CD4-positive, alpha-beta T cell treated with Interleukin-15 for 4 hours (primary cell): ENCODE measurements around the gene ZIC3.
"Not testable (repeated sequence)": the region's sequence is repeated elsewhere in the genome, so short reads cannot be mapped to it uniquely, and the experiment has no call there.

Experiments used
- DNase-seq: peaks from one replicate; pipeline ENCODE4 v3.0.0-alpha.2; 2020; ENCODE audit warnings: low spot score

Gene ZIC3

DNA sequence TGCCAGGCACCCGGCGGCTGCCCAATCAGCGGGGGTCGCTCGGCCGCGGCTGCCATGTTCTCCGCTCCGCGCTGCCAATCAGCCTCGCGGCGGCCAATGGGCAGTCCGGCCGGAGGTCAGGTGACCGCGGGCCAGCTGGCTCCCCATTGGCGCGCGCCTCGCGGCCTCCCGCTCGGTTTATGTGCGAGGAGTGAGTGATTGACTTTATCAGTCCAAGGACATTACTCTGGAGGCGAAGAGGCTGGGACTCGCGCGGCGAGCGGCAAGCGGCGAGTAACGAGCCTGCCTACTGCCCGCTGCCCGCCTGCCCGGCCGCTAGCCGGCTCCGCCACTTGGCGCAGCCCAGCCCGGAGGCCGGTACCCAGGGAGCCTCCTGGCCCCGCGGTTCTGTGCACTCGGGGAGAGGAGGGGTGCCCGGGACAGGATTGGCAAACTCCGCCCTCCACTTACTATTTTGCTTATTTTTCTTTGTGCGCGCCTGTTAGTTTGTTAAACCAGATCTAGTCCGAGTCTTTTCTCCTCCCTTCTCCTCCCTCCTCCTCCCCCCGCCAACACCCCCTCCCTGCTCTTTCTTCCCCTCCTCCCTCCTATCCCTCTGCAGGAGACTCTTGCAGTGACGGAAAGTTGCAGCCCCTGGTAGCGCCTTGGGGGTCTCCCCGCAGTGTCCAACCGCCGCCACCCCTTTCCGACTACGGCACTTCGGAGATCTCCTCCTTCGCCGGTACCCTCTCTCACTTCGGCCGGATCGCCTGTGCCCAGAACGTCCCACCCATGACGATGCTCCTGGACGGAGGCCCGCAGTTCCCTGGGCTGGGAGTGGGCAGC is at the start of gene ZIC3:
Gene ZIC3, plus strand, starts transcription at position 207 of the 825 bp plus-strand sequence. Its CDS starts 565 bp downstream, at position 772.
- DNase-seq, result no peak

- DNase-seq, result no peak
These were observed 46.5 kb upstream of the ZIC3 start for GRCh38 chrX:137519459-137519858.

DNA sequence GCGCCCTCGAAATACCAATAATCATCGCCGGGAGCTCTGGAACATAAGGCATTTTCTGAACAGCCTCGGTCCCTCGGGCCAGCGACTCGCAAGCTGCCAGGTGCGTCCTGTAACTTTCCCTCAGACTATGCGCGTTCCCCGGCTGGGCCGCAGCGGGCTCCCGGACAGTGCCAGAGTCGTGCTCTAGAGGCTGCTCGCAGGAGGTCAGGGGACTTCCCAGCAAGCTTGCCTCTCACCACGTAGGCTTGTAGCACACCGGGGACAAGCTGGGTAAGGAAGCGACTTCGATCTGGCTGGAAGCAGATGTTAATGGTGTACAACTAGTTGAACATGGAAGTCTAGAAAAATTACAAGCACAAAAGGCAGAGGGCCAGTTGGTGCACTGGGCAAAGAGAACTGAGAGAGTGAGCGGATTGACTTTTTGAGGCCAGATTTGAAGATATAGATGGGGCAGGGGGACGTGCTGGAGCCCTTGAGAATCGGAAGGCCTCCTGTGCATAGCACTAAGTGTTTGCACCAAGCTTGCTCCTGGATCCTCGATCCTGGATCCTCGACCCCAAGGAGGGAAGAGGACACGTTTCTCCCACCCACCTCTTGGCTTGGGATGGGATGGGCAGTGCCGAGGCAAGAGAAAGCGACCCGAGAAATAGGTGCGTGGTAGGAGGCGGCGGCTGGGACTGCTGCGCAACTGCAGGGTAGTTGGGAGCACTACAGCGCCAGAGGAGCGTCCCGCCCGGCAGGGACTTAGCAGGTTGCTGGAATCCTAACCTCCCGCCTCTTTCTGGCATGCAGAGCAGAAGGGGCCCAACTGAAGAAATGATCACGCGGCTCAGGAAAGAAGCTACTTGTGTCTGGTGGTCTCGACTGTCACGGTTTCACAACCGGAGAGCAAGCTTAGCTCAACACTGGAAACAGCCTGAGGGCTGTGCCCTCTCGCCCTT is 19.9 kb upstream of the ZIC3 start:
- no peak for DNase-seq

- no peak for DNase-seq
These were observed 18.6 kb upstream of the ZIC3 start for GRCh38 chrX:137547291-137547690.

DNA sequence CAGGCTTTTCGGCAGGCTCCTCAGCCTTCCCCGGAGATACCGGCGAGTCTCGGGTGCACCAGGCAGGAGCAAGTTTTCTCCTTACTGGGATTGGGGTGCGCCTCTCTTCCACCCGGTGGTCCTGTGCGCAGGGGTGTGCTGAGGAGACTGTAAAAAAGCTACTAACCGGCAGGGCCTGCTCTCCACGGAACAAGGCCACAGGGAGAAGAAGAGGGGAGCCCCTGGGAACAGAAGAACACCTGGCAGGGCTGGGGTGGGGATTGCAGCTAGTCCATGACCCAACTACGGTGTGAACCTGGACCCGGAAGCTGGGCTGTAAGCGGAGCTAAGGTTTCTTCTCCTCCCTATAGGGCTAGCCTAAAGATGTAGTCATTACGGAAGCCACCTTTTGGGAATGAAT is 17.7 kb upstream of the ZIC3 start:
- DNase-seq, result no peak

GRCh38 chrX:137549073-137549472 is 16.9 kb upstream of the ZIC3 start:
- DNase-seq, result no peak

- no peak for DNase-seq
These were observed 15.9 kb upstream of the ZIC3 start for GRCh38 chrX:137549851-137550664.

GRCh38 chrX:137550665-137551261 is 15.2 kb upstream of the ZIC3 start:
- DNase-seq, result no peak

DNA sequence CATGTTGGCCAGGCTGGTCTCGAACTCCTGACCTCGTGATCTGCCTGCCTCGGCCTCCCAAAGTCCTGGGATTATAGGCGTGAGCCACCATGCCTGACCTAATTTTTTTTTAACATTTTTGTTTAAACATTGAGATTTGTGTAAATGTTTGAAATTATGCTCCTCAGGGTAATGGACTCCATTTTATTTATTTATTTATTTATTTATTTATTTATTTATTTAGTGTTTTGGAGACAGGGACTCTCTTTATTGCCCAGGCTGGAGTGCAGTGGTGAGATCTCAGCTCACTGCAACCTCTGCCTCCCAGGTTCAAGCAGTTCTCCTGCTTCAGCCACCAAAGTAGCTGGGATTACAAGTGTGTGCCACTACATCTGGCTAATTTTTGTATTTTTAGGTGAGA is 13.8 kb upstream of the ZIC3 start:
- DNase-seq, result not testable (repeated sequence)

DNA sequence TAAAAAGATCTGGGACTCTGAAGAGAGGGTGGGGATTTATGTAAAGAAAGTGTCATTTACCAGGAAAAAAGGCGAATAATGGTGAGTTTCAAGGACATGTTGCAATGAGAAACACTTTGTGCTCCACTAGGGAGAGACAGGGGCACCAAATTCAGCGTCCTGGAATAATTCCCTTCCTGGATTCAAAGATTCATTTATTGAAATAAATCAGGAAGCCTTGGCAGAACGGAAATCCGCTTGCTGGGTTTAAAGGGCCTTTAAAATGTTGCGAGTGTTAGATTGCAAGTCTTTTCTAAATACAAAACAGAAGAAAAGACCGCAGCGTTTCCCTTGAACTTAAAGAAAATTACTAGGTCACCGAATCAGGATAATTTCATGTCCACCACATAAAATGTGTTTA is 3.8 kb upstream of the ZIC3 start:
- DNase-seq, result no peak

DNA sequence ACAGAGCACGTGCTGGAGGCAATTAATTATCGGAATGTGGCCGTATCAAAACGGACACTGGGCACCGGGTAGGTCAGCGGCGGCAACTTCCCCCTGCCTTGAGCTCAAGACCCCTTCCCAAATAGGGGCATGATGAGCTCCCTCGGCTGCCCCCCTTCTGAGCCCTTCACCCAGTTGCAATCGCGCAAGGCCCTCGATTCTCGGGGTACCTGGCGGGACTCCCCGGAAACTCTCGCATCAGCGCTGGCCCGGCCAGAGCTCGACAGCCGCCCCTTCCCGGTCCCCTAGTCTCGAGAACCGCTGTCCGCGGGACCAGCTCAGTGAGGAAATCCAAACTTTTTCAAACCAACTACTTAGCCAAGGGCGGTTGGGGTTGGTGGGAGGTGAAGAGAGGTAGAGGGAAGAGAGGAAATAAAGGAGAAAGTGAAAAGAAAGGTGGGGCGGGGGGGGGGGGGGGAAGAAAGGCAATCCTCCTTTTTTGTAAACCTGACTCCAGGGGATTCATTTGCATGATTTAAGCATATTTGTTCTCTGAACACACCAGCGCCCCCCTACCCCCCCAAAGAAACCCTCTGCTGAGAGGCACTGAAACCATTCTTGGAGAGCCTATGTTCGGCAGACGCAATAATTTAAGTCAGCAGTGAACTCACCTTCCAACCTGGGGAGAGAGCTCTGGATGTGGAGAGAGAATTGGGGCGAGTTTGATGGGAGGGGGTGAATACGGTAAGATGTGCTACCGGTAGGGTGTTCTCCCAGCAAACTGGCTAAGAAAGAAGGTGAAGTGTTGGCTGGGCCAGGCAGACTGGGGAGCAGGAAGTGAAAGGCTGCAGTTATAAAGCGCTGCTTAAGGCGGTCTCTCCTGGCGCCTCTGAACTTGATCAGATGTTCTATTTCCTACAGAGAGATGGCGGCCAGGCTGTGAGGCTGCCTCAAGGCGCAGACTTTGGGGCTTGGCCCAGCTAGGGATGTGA is 2.0 kb upstream of the ZIC3 start:
- no peak for DNase-seq

DNA sequence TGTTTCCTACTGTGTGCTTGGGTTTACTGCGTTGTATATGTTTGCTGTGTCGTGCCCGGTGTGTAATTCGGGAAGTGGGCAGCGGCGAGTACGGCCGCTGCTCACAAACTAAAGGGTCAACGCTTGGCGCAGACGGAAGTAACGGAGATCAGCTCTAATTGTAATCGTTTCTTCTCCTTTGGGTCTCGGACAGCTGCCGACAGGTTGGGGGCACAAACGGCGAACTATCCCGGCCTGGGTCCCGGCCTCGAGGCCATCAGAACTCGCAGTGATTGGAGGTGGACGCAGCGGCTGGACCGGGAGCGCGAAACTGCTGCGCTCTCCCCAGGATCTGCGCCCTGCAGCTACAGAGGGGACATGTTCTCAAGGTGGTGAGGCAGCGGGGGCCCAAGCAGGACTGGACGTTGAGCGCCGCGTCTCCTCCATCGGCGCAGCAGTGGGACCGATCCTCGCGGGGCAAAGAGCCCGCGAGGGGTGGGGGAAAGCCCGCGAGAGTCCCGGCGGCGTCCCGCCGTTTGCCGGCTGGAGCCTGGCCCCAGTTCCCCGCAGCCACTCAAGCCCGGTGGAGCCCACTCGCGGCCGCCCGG is 516 bp upstream of the ZIC3 start:
- no peak for DNase-seq

DNA sequence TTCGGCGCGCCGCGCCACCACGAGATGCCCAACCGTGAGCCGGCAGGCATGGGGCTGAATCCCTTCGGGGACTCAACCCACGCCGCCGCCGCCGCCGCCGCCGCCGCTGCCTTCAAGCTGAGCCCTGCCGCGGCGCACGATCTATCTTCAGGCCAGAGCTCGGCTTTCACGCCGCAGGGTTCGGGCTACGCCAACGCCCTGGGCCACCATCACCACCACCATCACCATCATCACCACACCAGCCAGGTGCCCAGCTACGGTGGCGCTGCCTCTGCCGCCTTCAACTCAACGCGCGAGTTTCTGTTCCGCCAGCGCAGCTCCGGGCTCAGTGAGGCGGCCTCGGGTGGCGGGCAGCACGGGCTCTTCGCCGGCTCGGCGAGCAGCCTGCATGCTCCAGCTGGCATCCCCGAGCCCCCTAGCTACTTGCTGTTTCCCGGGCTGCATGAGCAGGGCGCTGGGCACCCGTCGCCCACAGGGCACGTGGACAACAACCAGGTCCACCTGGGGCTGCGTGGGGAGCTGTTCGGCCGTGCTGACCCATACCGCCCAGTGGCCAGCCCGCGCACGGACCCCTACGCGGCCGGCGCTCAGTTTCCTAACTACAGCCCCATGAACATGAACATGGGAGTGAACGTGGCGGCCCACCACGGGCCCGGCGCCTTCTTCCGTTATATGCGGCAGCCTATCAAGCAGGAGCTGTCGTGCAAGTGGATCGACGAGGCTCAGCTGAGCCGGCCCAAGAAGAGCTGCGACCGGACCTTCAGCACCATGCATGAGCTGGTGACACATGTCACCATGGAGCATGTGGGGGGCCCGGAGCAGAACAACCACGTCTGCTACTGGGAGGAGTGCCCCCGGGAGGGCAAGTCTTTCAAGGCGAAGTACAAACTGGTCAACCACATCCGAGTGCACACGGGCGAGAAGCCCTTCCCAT is 1.1 kb downstream of the ZIC3 start:
- no peak for DNase-seq

- no peak for DNase-seq
These were observed 1.8 kb downstream of the ZIC3 start for GRCh38 chrX:137567682-137568232.

GRCh38 chrX:137568741-137569469 is 3.0 kb downstream of the ZIC3 start:
- no peak for DNase-seq

- DNase-seq, result no peak
These were observed 3.6 kb downstream of the ZIC3 start for GRCh38 chrX:137569470-137569891.

DNA sequence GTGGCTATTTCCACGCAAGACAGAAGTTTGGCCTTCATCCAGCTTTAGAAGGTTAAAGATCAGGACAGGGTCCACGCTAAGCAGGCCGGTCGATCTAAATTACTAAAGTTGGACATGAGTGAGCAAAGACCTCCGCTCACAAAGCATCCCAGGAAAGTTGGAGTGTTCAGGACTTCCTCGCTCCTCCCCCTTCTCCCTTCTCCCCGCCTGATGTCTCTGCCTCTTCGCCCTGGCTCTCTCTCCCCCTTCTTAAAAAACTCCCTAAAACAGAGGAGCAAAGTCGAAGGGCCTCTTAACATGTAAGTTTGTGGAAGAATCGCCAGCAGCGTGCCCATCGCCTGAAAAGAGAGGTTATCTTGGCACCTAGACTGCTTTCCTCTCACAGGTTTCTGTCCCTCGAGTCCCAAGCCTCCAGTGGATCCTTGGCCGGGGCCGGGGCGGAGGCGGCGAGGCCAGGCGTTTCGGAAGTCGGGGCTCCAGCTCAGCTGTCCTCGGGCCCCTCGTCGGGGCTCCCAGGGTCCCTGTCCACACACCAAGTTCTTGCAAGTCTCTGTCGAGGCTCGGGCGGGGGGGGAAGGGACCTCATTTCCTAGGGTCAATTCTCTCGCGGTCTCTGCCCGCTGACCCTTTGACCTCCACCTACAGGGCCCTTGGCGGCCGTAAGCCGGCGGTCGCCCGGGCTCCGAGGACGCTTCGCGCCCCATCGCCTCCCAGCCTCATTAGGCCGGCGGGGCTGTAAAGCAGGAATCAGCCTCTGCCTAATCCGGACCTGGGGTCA is 7.6 kb downstream of the ZIC3 start:
- DNase-seq, result no peak
